Gastrocnemius medialis (tissue), 4 donors: Measurements from ENCODE around the gene PDK4.

Source experiments
- POLR2A ChIP-seq, 2 donors: fragments of 450-650 bp; IDR thresholded peaks; one replicate each; pipeline ENCODE4 v1.6.1; 2017; ENCODE audit warnings: antibody characterized with exemption in 2 of 2, mild to moderate bottlenecking in 2 of 2, moderate library complexity in 2 of 2
- TF ChIP-seq, protein P1 (sequence below), 5 experiments: fragments of 450-650 bp in 3 of 5; fragments of 200-600 bp in 2 of 5; sonication (generic) in 2 of 5; IDR thresholded peaks in 4 of 5; conservative IDR thresholded peaks in 1 of 5; 1 replicate in 4 of 5; 2 replicates in 1 of 5; pipeline ENCODE4 v1.5.1; 2016 to 2019; ENCODE audit warnings: antibody characterized with exemption in 5 of 5, mild to moderate bottlenecking in 3 of 5, moderate library complexity in 3 of 5

- TF ChIP-seq, protein P1, sequence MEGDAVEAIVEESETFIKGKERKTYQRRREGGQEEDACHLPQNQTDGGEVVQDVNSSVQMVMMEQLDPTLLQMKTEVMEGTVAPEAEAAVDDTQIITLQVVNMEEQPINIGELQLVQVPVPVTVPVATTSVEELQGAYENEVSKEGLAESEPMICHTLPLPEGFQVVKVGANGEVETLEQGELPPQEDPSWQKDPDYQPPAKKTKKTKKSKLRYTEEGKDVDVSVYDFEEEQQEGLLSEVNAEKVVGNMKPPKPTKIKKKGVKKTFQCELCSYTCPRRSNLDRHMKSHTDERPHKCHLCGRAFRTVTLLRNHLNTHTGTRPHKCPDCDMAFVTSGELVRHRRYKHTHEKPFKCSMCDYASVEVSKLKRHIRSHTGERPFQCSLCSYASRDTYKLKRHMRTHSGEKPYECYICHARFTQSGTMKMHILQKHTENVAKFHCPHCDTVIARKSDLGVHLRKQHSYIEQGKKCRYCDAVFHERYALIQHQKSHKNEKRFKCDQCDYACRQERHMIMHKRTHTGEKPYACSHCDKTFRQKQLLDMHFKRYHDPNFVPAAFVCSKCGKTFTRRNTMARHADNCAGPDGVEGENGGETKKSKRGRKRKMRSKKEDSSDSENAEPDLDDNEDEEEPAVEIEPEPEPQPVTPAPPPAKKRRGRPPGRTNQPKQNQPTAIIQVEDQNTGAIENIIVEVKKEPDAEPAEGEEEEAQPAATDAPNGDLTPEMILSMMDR (IDR thresholded peaks at IDR 0.05 in 4 of 5, conservative IDR thresholded peaks at IDR 0.05 in 1 of 5): no peak
- no peak for TF ChIP-seq POLR2A (IDR thresholded peaks at IDR 0.05)
Measured at GRCh38 chr7:95544171-95544570, 52.1 kb downstream of the PDK4 start.
